GM10248 (cell line): ENCODE measurements around the gene DIAPH2.

Experiments
- CTCF ChIA-PET: fragments of 300-600 bp; sonication (Branson Sonifier 250); formaldehyde crosslinking; extraction: SDS; loops from one replicate; lab custom pipeline; 2021; ENCODE audit warnings: antibody characterized with exemption; lab: Yijun Ruan, JAX
- POLR2A ChIA-PET: fragments of 350-650 bp; sonication (Branson Sonifier 250); formaldehyde crosslinking; extraction: SDS; loops from one replicate; lab custom pipeline; 2020; ENCODE audit warnings: antibody characterized with exemption; lab: Yijun Ruan, JAX
- DNase-seq: peaks from one replicate; pipeline ENCODE4 v3.0.0; 2012; ENCODE audit errors: extremely low spot score
- TF ChIP-seq, protein P1 (sequence below): IDR thresholded peaks from 2 replicates; pipeline ENCODE4 v1.5.1; 2012; ENCODE audit warnings: mild to moderate bottlenecking, low read depth; ENCODE audit errors: extremely low read depth, missing control alignments, control extremely low read depth

The DIAPH2 gene

DNA sequence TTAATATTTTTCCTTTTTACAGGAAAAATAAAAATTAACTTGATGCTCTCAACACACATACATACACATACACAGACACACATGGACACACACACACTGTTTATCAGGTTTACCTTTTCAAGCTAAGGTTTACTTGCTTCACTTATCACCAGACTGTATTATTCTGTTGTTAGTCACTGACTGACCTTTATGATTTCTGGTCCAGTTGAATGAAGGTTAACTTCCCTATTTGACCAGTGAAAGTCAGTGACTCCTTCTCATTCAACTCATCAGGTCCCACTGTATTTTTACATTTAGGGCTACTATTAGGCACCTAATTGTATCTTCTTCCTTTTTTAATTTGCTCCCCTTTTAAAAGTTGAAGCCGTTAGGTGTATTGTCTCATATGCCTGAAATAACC is 16.0 kb downstream of the DIAPH2 start:
- ChIA-PET CTCF (no interaction called here), POLR2A (no interaction called here)
- DNase-seq, result no peak
- TF ChIP-seq, protein P1, sequence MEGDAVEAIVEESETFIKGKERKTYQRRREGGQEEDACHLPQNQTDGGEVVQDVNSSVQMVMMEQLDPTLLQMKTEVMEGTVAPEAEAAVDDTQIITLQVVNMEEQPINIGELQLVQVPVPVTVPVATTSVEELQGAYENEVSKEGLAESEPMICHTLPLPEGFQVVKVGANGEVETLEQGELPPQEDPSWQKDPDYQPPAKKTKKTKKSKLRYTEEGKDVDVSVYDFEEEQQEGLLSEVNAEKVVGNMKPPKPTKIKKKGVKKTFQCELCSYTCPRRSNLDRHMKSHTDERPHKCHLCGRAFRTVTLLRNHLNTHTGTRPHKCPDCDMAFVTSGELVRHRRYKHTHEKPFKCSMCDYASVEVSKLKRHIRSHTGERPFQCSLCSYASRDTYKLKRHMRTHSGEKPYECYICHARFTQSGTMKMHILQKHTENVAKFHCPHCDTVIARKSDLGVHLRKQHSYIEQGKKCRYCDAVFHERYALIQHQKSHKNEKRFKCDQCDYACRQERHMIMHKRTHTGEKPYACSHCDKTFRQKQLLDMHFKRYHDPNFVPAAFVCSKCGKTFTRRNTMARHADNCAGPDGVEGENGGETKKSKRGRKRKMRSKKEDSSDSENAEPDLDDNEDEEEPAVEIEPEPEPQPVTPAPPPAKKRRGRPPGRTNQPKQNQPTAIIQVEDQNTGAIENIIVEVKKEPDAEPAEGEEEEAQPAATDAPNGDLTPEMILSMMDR, result no peak

DNA sequence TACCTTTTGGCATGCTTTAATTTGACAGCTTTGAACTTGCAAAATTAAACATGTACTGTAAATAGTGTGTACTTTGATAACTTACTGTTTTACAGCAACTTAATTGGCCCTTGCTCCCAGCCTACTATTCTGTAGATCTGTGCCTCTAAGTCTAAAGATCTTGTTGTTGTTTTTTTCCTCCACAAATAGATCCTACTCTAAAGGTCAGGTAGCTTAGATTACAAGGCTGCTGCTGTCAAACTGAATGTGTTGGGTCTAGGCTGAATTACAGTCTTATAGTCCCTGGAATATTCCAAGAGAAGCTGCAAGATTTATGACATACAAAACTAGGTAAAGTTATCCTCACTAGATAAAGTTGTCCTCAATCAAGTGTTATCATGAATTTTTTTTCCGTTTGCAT is 18.7 kb downstream of the DIAPH2 start:
- ChIA-PET POLR2A (no interaction called here), CTCF (interaction anchor here (1.0 kb wide), 1 partner anchor 9 kb away, joined by 3 read pairs; no protein-coding TSS in a partner anchor)
- DNase-seq, result no peak
- TF ChIP-seq, protein P1, result no peak

DNA sequence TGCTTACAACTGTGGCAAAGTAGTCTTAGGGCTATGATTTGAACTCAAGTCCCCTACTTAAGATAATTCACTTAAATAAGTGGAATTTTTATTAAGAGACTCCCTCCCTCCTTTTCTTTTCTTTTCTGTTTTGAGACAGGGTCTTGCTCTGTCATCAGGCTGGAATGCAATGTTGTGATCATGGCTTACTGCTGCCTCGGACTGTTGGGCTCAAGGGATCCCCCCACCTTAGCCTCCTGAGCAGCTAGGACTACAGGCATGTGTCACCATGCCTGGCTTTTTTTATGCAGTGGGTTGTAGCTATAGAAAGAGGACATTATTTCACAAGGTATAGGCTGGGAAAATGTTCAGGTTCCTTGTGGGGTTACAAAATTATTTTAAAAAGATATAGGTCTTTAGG is 19.2 kb downstream of the DIAPH2 start:
- CTCF ChIA-PET, result interaction anchor here (1.0 kb wide), 1 partner anchor 9 kb away, joined by 3 read pairs; no protein-coding TSS in a partner anchor
- TF ChIP-seq, protein P1, result no peak
- no peak for DNase-seq
- POLR2A ChIA-PET, result no interaction called here

DNA sequence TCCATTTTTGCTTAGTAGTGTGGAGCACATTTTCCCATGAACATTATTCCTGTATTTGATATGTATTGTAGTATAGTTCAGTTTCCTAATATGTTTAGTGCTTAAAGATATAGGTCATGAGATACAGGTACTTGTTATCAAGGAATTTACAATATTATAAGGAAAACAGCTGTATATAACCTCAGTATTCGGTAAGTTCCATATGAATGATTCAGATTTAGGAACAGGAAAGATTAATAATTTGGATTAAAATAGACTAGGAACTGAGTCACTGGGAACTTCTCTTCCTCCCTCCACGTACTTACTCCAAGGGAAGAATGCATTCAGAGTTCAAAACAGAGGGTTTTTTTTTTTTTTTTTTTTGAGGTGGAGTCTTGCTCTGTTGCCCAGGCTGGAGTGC is 20.0 kb downstream of the DIAPH2 start:
- ChIA-PET CTCF (no interaction called here), POLR2A (no interaction called here)
- DNase-seq, result no peak
- TF ChIP-seq, protein P1, result no peak

DNA sequence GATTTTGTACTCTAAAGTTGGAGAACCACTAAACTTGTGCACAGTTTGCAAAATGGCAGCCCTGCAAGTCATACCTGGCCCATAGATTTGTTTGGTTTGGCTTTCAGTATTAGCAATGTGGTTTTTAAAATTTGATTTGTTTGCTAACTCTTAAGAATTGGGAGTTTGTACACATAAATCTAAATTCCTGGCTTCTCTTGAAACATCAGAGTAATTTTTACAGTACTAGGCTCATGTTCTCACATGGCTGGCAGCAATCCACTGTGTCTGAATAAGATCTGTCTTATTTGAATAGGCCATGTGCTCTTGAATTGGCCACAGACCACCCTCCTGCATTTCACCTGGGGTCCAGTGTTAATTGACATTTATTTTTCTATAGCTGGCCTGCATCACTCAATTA is 21.3 kb downstream of the DIAPH2 start:
- TF ChIP-seq, protein P1, result no peak
- ChIA-PET CTCF (interaction anchor here (1.2 to 1.3 kb wide), 3 partner anchors 10 to 16 kb away, joined by 3 read pairs; no protein-coding TSS in a partner anchor), POLR2A (no interaction called here)
- DNase-seq, result no peak

DNA sequence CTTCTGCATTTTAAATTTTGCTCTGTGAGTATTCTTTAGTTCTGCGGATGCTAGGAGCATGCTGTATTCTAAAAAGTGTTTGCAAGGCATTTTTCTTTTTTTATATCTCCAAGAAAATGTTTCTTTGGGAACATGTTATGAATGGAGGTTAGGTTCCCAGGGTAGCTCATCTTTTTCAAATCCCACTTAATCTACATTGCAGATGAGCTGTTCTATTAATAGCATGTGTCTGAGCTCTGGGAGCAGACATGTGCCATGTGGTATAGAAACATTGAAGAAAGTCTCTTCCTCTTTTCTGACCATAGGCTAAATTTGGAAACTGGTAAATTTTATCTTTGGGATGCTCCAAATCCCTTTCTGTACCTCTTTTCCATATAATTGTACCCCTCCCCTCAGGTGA is 23.2 kb downstream of the DIAPH2 start:
- TF ChIP-seq, protein P1, result no peak
- ChIA-PET POLR2A (no interaction called here), CTCF (no interaction called here)
- DNase-seq, result no peak
